ENCODE data around the gene RPP25L.

Gene RPP25L

GRCh38 chr9:34565856-34566255 is 46.0 kb downstream of the RPP25L start:
- DNase-seq: no peak

GRCh38 chr9:34564617-34565016 is 47.3 kb downstream of the RPP25L start:
- DNase-seq: no peak

- DNase-seq: no peak
Measured at GRCh38 chr9:34563262-34563661, 48.6 kb downstream of the RPP25L start.

- no peak for DNase-seq
Measured at GRCh38 chr9:34562135-34562745, 49.7 kb downstream of the RPP25L start.

- no peak for DNase-seq
Measured at GRCh38 chr9:34560599-34561214, 51.2 kb downstream of the RPP25L start.

All from fibroblast of upper back skin (primary cell).